ENCODE results near the gene PIEZO2.

The PIEZO2 gene

DNA sequence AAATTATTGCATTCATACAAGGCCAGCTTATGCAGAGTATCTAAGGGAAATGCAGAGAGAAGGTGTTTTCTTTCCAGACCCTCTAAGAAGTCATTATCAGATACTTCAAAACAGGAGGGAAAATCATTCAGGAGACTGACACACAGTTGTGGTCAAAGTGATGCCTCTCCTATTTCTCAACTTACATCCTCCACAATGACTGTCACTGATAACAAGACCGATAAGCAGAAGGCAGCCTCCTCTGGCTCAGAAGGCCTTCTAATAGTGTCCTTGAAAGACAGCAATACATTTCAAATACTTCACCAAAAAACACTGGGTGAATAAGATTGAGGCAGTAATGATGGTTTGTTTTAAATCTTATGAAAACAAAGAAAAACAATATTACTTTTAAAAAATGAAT lies 199.7 kb downstream of the PIEZO2 start:
- Histone ChIP-seq H3K4me3 (ENCODE audit: control insufficient read depth in 1 of 7, extremely low read depth in 1 of 7, insufficient read depth in 4 of 7, low read depth in 2 of 7, low read length in 6 of 7) (no peak overlapping the region), H3K4me1 (ENCODE audit: control extremely low read depth in 1 of 4, control insufficient read depth in 4 of 4, insufficient read depth in 4 of 4, low read length in 3 of 4) (no peaks in the 10 kb centered on the region), H3K27ac (ENCODE audit: insufficient read depth in 1 of 2, low read depth in 1 of 2, low read length in 2 of 2, poor library complexity in 1 of 2, severe bottlenecking in 2 of 2) (no peak overlapping the region), H3K27me3 (replicated peaks in 2 of 5; ENCODE audit: control insufficient read depth in 4 of 5, insufficient read depth in 5 of 5, low read length in 4 of 5) (no peaks in the 10 kb centered on the region), H3K9me3 (ENCODE audit: control extremely low read depth in 1 of 5, control insufficient read depth in 4 of 5, insufficient read depth in 2 of 5, low read depth in 1 of 5, low read length in 4 of 5) (peaks cover 7 to 23% (median 19%) of the 10 kb centered on the region in 5 experiments), H3K36me3 (ENCODE audit: control insufficient read depth in 4 of 4, insufficient read depth in 4 of 4, low read length in 3 of 4) (no peaks in the 10 kb centered on the region)
- ChIA-PET POLR2A (no interaction called here), CTCF (no interaction called here)
- DNase-seq = no peak
- WGBS (ENCODE audit: insufficient coverage) = no CpG with 5 or more reads among the region's 1 CpG

DNA sequence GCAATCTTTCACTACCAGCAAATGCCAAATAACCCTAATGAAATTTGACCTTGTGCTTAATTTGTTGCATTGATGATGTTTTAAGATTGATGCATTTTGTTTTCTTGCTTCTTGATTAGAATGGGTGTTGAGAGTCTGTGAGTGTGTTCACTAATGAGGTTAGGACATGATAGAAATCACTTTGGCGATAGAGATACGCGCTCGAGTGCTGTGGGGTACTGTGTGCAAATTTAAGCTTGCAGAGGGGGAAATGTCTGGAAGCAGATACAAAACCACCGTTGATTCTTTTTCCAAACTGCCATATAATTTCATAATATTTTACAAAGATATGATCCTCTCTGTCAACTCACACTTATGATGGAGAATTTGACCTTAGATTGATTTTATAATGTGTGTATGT lies 200.9 kb downstream of the PIEZO2 start:
- Histone ChIP-seq H3K27me3 (replicated peaks in 2 of 5; ENCODE audit: control insufficient read depth in 4 of 5, insufficient read depth in 5 of 5, low read length in 4 of 5) (no peaks in the 10 kb centered on the region), H3K4me1 (ENCODE audit: control extremely low read depth in 1 of 4, control insufficient read depth in 4 of 4, insufficient read depth in 4 of 4, low read length in 3 of 4) (no peaks in the 10 kb centered on the region), H3K27ac (ENCODE audit: insufficient read depth in 1 of 2, low read depth in 1 of 2, low read length in 2 of 2, poor library complexity in 1 of 2, severe bottlenecking in 2 of 2) (no peak overlapping the region), H3K9me3 (ENCODE audit: control extremely low read depth in 1 of 5, control insufficient read depth in 4 of 5, insufficient read depth in 2 of 5, low read depth in 1 of 5, low read length in 4 of 5) (peaks cover 7 to 32% (median 20%) of the 10 kb centered on the region in 5 experiments), H3K36me3 (ENCODE audit: control insufficient read depth in 4 of 4, insufficient read depth in 4 of 4, low read length in 3 of 4) (no peaks in the 10 kb centered on the region), H3K4me3 (ENCODE audit: control insufficient read depth in 1 of 7, extremely low read depth in 1 of 7, insufficient read depth in 4 of 7, low read depth in 2 of 7, low read length in 6 of 7) (no peak overlapping the region)
- DNase-seq = no peak
- ChIA-PET POLR2A (no interaction called here), CTCF (no interaction called here)
- WGBS (ENCODE audit: insufficient coverage) = 100% methylated on average over 4 of the region's 5 CpGs

GRCh38 chr18:10946058-10946457 lies 203.3 kb downstream of the PIEZO2 start:
- CTCF ChIA-PET = no interaction called here
- no peaks in the 10 kb centered on the region for H3K4me1 ChIP-seq (ENCODE audit: control extremely low read depth in 1 of 4, control insufficient read depth in 4 of 4, insufficient read depth in 4 of 4, low read length in 3 of 4)
- no peak overlapping the region for H3K4me3 ChIP-seq (ENCODE audit: control insufficient read depth in 1 of 7, extremely low read depth in 1 of 7, insufficient read depth in 4 of 7, low read depth in 2 of 7, low read length in 6 of 7)
- DNase-seq = peak in 2 of 3 donors; percentile 19 to 30
- H3K36me3 ChIP-seq (ENCODE audit: control insufficient read depth in 4 of 4, insufficient read depth in 4 of 4, low read length in 3 of 4) = no peaks in the 10 kb centered on the region
- H3K27ac ChIP-seq (ENCODE audit: insufficient read depth in 1 of 2, low read depth in 1 of 2, low read length in 2 of 2, poor library complexity in 1 of 2, severe bottlenecking in 2 of 2) = no peak overlapping the region
- H3K9me3 ChIP-seq (ENCODE audit: control extremely low read depth in 1 of 5, control insufficient read depth in 4 of 5, insufficient read depth in 2 of 5, low read depth in 1 of 5, low read length in 4 of 5) = peaks cover 7 to 35% (median 24%) of the 10 kb centered on the region in 5 experiments
- no peaks in the 10 kb centered on the region for H3K27me3 ChIP-seq (replicated peaks in 2 of 5; ENCODE audit: control insufficient read depth in 4 of 5, insufficient read depth in 5 of 5, low read length in 4 of 5)
- POLR2A ChIA-PET = no interaction called here

DNA sequence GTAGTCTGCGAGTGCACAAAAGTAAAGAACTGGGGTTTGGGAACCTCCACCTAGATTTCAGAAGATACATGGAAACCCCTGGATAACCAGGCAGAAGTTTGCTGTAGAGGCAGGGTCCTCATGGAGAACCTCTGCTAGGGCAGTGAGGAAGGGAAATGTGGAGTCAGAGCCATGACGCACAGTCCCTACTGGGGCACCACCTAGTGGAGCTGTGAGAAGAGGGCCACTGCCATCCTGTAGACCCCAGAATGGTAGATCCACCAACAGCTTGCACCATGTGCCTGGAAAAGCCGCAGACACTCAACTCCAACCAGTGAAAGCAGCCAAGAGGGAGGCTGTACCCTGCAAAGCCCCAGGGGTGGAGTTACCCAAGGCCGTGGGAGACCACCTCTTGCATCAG lies 206.4 kb downstream of the PIEZO2 start:
- H3K9me3 ChIP-seq (ENCODE audit: control extremely low read depth in 1 of 5, control insufficient read depth in 4 of 5, insufficient read depth in 2 of 5, low read depth in 1 of 5, low read length in 4 of 5) = peaks cover 7 to 35% (median 20%) of the 10 kb centered on the region in 5 experiments
- H3K27me3 ChIP-seq (replicated peaks in 2 of 5; ENCODE audit: control insufficient read depth in 4 of 5, insufficient read depth in 5 of 5, low read length in 4 of 5) = no peaks in the 10 kb centered on the region
- no peak overlapping the region for H3K4me3 ChIP-seq (ENCODE audit: control insufficient read depth in 1 of 7, extremely low read depth in 1 of 7, insufficient read depth in 4 of 7, low read depth in 2 of 7, low read length in 6 of 7)
- ChIA-PET CTCF (interaction anchor here (1.1 kb wide), 1 partner anchor 11 kb away, joined by 3 read pairs; no protein-coding TSS in a partner anchor), POLR2A (no interaction called here)
- 85% methylated on average over 3 of the region's 4 CpGs for WGBS (ENCODE audit: insufficient coverage)
- H3K4me1 ChIP-seq (ENCODE audit: control extremely low read depth in 1 of 4, control insufficient read depth in 4 of 4, insufficient read depth in 4 of 4, low read length in 3 of 4) = peaks cover 0 to 9% (median 2%) of the 10 kb centered on the region in 4 experiments
- H3K27ac ChIP-seq (ENCODE audit: insufficient read depth in 1 of 2, low read depth in 1 of 2, low read length in 2 of 2, poor library complexity in 1 of 2, severe bottlenecking in 2 of 2) = no peak overlapping the region
- no peaks in the 10 kb centered on the region for H3K36me3 ChIP-seq (ENCODE audit: control insufficient read depth in 4 of 4, insufficient read depth in 4 of 4, low read length in 3 of 4)
- DNase-seq = no peak

DNA sequence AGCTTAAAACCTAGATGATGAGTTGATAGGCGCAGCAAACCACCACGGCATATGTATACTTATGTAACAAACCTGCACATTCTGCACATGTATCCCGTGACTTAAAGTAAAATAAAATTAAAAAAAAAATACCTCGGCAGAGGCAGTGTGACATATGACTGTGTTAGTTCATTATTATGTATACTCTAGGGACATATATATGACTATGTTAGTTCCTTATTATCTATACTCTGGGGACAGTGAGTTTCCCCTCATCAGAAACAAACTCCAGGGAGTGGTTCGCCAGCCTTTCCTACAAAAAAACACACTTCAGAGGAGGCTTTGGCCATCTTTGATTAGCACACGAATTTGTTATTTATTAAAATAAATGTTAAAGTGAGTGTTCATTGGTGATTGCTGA lies 209.5 kb downstream of the PIEZO2 start:
- H3K9me3 ChIP-seq (ENCODE audit: control extremely low read depth in 1 of 5, control insufficient read depth in 4 of 5, insufficient read depth in 2 of 5, low read depth in 1 of 5, low read length in 4 of 5) = peaks cover 0 to 14% (median 7%) of the 10 kb centered on the region in 5 experiments
- no CpG with 5 or more reads among the region's 6 CpGs for WGBS (ENCODE audit: insufficient coverage)
- no peaks in the 10 kb centered on the region for H3K36me3 ChIP-seq (ENCODE audit: control insufficient read depth in 4 of 4, insufficient read depth in 4 of 4, low read length in 3 of 4)
- ChIA-PET POLR2A (no interaction called here), CTCF (no interaction called here)
- no peak overlapping the region for H3K4me3 ChIP-seq (ENCODE audit: control insufficient read depth in 1 of 7, extremely low read depth in 1 of 7, insufficient read depth in 4 of 7, low read depth in 2 of 7, low read length in 6 of 7)
- no peaks in the 10 kb centered on the region for H3K27me3 ChIP-seq (replicated peaks in 2 of 5; ENCODE audit: control insufficient read depth in 4 of 5, insufficient read depth in 5 of 5, low read length in 4 of 5)
- DNase-seq = no peak
- H3K27ac ChIP-seq (ENCODE audit: insufficient read depth in 1 of 2, low read depth in 1 of 2, low read length in 2 of 2, poor library complexity in 1 of 2, severe bottlenecking in 2 of 2) = no peak overlapping the region
- peaks cover 0 to 13% (median 7%) of the 10 kb centered on the region in 4 experiments for H3K4me1 ChIP-seq (ENCODE audit: control extremely low read depth in 1 of 4, control insufficient read depth in 4 of 4, insufficient read depth in 4 of 4, low read length in 3 of 4)

GRCh38 chr18:10937743-10938640 lies 211.4 kb downstream of the PIEZO2 start:
- CTCF ChIA-PET = interaction anchor here (1.3 kb wide), 1 partner anchor 101 kb away, joined by 3 read pairs; no protein-coding TSS in a partner anchor
- Histone ChIP-seq H3K4me1 (ENCODE audit: control extremely low read depth in 1 of 4, control insufficient read depth in 4 of 4, insufficient read depth in 4 of 4, low read length in 3 of 4) (peaks cover 0 to 13% (median 7%) of the 10 kb centered on the region in 4 experiments), H3K36me3 (ENCODE audit: control insufficient read depth in 4 of 4, insufficient read depth in 4 of 4, low read length in 3 of 4) (no peaks in the 10 kb centered on the region), H3K9me3 (ENCODE audit: control extremely low read depth in 1 of 5, control insufficient read depth in 4 of 5, insufficient read depth in 2 of 5, low read depth in 1 of 5, low read length in 4 of 5) (peaks cover 0 to 5% (median 0%) of the 10 kb centered on the region in 5 experiments), H3K27ac (ENCODE audit: insufficient read depth in 1 of 2, low read depth in 1 of 2, low read length in 2 of 2, poor library complexity in 1 of 2, severe bottlenecking in 2 of 2) (no peak overlapping the region), H3K27me3 (replicated peaks in 2 of 5; ENCODE audit: control insufficient read depth in 4 of 5, insufficient read depth in 5 of 5, low read length in 4 of 5) (no peaks in the 10 kb centered on the region), H3K4me3 (ENCODE audit: control insufficient read depth in 1 of 7, extremely low read depth in 1 of 7, insufficient read depth in 4 of 7, low read depth in 2 of 7, low read length in 6 of 7) (no peak overlapping the region)
- 0% methylated on average over 1 of the region's 6 CpGs for WGBS (ENCODE audit: insufficient coverage)
- POLR2A ChIA-PET = interaction anchor here (0.6 kb wide), 1 partner anchor 412 kb away, joined by 3 read pairs; the partner anchor contains the start of gene NAPG
- DNase-seq = peak in 2 of 3 donors; percentile 20 to 41
